ENCODE data around the gene SUSD3.
"Not testable (repeated sequence)": the region's sequence is repeated elsewhere in the genome, so short reads cannot be mapped to it uniquely, and the experiment has no call there.

SUSD3 gene

DNA sequence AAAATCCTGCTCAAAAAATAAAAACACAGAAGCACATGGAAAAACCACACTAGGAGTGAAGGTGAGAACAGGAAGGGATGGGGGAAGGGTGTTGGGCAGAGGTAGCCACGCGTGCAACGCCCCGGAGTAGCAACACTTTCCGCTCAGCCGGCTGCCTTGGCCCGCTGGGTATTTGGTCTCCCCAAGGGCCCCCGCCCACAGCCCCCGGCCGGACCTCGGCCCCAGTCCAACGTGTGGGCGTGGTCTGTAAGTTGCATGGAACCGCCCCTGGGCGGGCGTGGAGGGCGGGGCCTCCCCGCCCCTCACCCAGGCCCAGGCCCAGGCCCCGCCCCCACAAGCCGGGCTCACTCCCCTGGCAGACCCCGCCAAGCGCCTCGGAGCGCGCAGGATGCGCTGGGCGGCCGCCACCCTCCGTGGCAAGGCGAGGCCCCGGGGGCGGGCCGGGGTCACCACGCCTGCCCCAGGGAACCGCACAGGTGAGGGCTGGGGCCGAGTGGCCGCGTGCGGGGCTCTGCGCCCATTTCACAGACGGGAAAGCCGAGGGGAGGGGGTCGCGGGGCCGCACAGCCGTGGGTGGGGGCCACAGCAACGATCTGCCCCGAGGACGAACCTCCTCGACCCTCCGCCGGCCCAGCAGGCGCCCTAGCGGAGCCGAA, at the start of gene SUSD3:
Gene SUSD3, plus strand, starts transcription at position 347 of the 656 bp plus-strand sequence. Its CDS starts 42 bp downstream, at position 389.
- H3K9ac ChIP-seq (ENCODE audit: low read depth, low read length), result peak within 1 kb of the TSS; percentile 48; the same call in 1 of the 2 replicates
- H3K36me3 ChIP-seq (ENCODE audit: insufficient read depth, low read length), result no peaks in the 10 kb centered on the region
- no peaks in the 10 kb centered on the region for H3K9me3 ChIP-seq (ENCODE audit: control insufficient read depth, insufficient read depth, low read length)
- peaks cover 21% of the 10 kb centered on the region for H3K4me1 ChIP-seq (ENCODE audit: insufficient read depth, low read length)

DNA sequence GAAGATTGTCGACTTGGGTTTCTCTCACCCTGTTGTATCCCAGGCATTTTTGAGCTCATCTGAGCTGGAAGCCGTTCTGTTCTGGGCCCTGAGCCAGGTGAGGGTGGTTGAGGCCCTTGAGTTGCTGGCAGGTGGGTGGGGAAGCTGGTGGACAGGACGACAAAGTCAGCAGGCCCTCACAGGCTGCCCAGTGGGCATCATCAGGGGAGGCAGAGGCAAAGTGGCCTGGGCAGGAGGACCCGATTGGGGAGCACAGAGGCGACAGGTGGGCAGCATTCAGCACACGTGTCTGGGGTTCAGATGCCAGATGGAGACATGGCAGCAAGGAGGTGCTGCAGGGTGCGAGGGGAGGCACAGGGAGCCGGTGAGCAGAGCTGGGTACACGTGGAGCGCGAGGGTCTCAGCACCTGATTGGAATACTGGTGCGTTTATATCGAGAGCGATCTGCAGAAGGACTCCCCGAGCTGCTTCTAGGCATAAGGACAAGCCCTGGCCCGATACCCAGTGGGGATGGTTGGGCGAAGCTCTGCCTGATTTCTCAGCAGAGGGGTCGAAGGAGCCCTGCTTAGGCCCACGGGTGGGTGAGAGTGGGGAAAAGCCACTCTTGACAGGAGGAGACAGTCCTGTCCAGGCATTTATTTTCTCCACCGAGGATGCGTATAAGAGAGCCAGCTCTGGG, 49.0 kb upstream of the SUSD3 start:
- no peaks in the 10 kb centered on the region for H3K36me3 ChIP-seq (ENCODE audit: insufficient read depth, low read length)
- H3K4me1 ChIP-seq (ENCODE audit: insufficient read depth, low read length), result no peaks in the 10 kb centered on the region; the same call in 1 of the 2 replicates
- no peaks in the 10 kb centered on the region for H3K9me3 ChIP-seq (ENCODE audit: control insufficient read depth, insufficient read depth, low read length)
- no peak overlapping the region for H3K9ac ChIP-seq (ENCODE audit: low read depth, low read length)

DNA sequence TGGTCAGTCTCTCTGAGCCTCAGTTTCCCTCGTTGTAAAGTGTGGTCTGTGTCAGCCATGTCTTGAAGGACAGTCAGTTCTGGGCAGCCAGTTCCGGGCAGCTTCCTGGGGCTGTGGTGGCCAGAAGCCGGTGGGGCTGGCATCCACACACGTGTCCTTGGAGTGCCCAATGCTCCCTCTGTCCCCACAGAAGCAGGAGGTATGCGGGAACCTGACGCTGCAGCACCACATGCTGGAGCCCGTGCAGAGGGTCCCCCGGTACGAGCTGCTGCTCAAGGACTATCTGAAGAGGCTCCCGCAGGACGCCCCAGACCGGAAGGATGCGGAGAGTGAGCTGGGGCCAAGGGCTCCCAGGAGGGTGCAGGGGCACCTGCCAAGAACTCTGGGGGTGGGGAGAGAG, 48.4 kb upstream of the SUSD3 start:
- H3K9me3 ChIP-seq (ENCODE audit: control insufficient read depth, insufficient read depth, low read length), result no peaks in the 10 kb centered on the region
- H3K36me3 ChIP-seq (ENCODE audit: insufficient read depth, low read length), result no peaks in the 10 kb centered on the region

DNA sequence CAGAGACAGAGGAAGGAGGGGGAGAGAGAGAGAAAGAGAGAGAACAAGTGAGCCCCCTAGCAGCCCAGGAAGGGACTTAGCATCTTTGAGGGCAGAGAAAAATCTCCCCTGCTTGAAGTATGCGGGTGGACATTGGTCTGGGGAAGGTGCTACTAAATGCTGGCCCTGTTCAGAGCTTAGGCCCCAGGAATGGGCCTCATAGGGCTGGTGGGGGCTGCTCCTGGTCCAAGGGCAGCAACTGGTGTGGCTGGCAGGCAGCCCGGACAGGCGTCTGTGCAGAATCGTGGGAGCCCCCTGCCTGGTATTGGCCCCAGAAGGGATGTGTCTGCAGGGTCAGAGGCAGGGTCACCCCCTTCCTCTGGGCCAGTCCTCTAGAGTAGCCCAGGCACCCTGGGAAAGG, 47.8 kb upstream of the SUSD3 start:
- Histone ChIP-seq H3K36me3 (ENCODE audit: insufficient read depth, low read length) (no peaks in the 10 kb centered on the region), H3K9me3 (ENCODE audit: control insufficient read depth, insufficient read depth, low read length) (no peaks in the 10 kb centered on the region), H3K9ac (ENCODE audit: low read depth, low read length) (no peak overlapping the region), H3K4me1 (ENCODE audit: insufficient read depth, low read length) (no peaks in the 10 kb centered on the region; the same call in 1 of the 2 replicates)

More for the DNA sequence above, 48.4 kb upstream of the SUSD3 start:
- Histone ChIP-seq H3K4me1 (ENCODE audit: insufficient read depth, low read length) (no peaks in the 10 kb centered on the region; the same call in 1 of the 2 replicates), H3K9ac (ENCODE audit: low read depth, low read length) (no peak overlapping the region)

DNA sequence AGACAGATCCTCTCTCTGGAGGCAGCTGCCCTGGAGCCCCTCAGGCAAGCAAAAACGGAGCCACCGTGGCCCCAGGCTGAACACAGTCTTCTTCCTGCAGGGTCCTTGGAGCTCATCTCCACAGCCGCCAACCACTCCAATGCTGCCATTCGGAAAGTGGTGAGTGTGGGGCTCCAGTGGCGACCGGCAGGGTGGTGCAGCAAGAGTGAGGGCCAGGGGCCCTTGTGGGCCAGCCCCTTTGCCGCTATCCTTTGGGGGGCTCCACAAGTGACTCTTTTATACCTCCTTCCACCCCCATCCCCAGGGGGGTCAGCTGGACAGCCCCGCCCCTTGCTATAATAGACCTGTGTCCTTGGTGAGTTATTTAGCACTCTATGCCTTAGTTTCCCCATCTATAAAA, 47.4 kb upstream of the SUSD3 start:
- H3K9ac ChIP-seq (ENCODE audit: low read depth, low read length), result no peak overlapping the region
- no peaks in the 10 kb centered on the region; the same call in 1 of the 2 replicates for H3K4me1 ChIP-seq (ENCODE audit: insufficient read depth, low read length)
- H3K9me3 ChIP-seq (ENCODE audit: control insufficient read depth, insufficient read depth, low read length), result no peaks in the 10 kb centered on the region
- no peaks in the 10 kb centered on the region for H3K36me3 ChIP-seq (ENCODE audit: insufficient read depth, low read length)

DNA sequence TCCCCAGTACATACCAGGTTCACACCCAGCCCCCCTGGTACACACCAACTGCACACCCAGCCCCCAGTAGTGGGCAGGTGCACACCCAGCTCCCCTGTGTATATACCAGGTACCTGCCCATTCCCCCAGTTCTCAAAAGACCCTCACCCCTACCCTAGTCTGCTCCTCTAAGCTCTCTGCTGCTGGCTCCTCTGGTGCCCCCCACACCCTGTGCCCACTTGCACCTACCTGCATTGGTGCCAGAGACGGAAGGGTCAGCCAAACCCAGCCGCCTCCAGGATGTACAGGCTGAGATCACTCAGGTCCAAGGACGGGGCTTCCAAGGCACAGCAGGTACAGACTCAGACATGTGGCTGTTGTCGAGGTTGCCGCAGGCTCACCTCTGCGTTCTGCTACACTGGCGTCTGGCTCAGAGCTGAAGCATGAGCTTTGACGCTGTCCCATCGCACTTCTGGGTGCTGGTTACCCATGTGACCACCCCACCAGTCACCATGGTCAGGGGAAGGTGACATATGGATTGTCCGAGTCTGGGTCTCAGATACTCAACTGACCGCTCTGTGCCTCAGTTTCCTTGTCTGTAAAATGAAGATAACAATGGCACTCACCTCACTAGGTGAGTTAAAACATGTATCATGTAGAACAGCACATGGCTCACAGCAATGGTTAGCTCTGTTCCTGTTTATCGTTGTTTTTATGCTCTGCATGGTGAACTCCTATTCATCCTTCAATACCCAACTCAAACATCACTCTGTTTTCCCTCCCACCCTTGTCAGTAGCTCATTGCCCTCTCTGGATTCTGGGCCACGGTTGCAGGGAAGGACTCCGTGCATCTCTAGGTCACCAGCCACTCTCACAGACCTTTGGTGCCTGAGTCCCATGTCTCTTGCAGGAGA, 45.3 kb upstream of the SUSD3 start:
- H3K36me3 ChIP-seq (ENCODE audit: insufficient read depth, low read length), result no peaks in the 10 kb centered on the region
- no peak overlapping the region for H3K9ac ChIP-seq (ENCODE audit: low read depth, low read length)
- no peaks in the 10 kb centered on the region; the same call in 1 of the 2 replicates for H3K4me1 ChIP-seq (ENCODE audit: insufficient read depth, low read length)
- H3K9me3 ChIP-seq (ENCODE audit: control insufficient read depth, insufficient read depth, low read length), result no peaks in the 10 kb centered on the region

DNA sequence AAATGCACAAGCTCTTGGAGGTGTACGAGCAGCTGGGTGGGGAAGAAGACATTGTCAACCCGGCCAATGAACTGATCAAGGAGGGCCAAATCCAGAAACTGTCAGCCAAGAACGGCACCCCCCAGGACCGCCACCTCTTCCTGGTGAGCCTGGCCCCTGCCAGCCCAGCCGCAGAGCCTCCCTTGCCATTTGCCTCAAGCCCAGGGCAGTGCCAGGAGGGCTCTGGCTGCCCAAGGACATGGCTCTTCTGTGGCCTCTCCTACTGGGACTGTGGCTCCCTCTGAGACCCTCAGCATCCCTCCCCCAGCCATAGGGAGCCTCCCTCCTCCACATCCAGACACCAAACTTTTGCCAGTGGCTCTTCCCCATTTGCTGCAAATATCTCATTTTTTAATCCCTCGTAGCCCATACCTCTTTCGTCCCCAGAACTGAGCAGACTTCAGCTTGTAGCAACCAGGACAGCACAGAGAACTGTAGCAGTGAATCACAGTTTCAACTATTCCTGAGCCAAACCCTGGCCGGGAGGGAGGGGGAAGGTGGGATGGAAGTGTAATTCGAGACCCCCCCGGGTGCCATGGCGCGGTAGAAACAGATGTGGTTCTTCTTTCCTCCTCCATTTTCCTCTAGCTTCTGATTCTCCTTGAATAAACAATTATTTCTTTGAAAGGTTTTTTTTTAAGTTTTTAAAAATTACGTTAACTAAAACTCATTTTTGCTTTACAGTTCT, 44.5 kb upstream of the SUSD3 start:
- Histone ChIP-seq H3K9me3 (ENCODE audit: control insufficient read depth, insufficient read depth, low read length) (no peaks in the 10 kb centered on the region), H3K9ac (ENCODE audit: low read depth, low read length) (no peak overlapping the region), H3K36me3 (ENCODE audit: insufficient read depth, low read length) (no peaks in the 10 kb centered on the region), H3K4me1 (ENCODE audit: insufficient read depth, low read length) (no peaks in the 10 kb centered on the region; the same call in 1 of the 2 replicates)

DNA sequence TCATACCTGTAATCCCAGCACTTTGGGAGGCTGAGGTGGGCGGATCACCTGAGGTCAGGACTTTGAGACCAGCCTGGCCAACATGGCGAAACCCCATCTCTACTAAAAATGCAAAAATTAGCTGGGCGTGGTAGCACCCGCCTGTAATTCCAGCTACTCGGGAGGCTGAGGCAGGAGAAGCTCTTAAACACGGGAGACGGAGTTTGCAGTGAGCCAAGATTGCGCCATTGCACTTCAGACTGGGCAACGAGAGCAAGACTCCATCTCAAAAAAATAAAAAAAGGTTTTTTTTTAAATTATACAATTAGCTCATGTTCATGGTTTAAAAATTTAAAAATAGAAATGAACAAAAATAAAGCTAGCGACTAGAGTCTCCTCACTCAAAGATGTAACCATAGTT, 43.3 kb upstream of the SUSD3 start:
- not testable (repeated sequence) for H3K4me1 ChIP-seq (ENCODE audit: insufficient read depth, low read length); H3K9me3 ChIP-seq (ENCODE audit: control insufficient read depth, insufficient read depth, low read length); H3K9ac ChIP-seq (ENCODE audit: low read depth, low read length); H3K36me3 ChIP-seq (ENCODE audit: insufficient read depth, low read length)

DNA sequence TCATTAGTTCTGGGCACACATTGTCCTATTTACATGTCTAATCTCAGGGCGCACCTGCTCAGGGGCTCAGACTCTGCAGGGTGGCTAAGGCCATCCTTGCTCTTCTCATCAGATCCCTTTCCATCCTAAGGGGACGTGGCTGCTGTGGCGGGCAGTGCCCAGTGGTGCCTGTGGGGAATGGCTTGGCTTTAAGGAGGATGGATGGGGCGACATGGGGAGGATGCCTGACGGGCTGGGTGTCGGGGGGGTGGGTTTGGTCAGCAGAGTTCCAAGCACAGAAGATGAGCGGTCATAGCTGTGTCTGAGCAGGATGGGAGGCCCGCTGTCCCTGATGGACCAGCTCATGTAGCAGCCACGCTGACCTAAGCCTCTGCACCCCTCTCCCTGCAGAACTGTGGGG, 40.9 kb upstream of the SUSD3 start:
- no peaks in the 10 kb centered on the region for H3K9me3 ChIP-seq (ENCODE audit: control insufficient read depth, insufficient read depth, low read length)
- H3K4me1 ChIP-seq (ENCODE audit: insufficient read depth, low read length), result no peaks in the 10 kb centered on the region; the same call in 1 of the 2 replicates
- H3K9ac ChIP-seq (ENCODE audit: low read depth, low read length), result no peak overlapping the region
- no peaks in the 10 kb centered on the region for H3K36me3 ChIP-seq (ENCODE audit: insufficient read depth, low read length)

DNA sequence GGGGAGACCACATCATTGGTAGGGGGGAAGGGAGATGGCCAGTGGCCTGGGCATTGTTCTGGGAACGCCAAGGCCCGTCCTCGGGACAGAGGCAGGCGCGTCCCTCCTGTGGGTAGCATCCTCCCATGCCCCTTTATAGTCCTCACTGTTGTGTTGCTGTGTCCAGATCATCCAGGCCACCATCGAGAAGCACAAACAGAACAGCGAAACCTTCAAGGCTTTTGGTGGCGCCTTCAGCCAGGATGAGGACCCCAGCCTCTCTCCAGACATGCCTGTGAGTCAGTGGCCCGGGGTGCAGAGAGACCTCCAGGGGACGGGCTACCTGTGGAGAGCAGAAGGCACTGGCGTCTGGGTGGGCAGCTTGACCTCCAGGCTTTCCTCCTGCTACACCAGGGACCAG, 38.4 kb upstream of the SUSD3 start:
- Histone ChIP-seq H3K9me3 (ENCODE audit: control insufficient read depth, insufficient read depth, low read length) (no peaks in the 10 kb centered on the region), H3K9ac (ENCODE audit: low read depth, low read length) (no peak overlapping the region), H3K4me1 (ENCODE audit: insufficient read depth, low read length) (no peaks in the 10 kb centered on the region), H3K36me3 (ENCODE audit: insufficient read depth, low read length) (no peaks in the 10 kb centered on the region)

DNA sequence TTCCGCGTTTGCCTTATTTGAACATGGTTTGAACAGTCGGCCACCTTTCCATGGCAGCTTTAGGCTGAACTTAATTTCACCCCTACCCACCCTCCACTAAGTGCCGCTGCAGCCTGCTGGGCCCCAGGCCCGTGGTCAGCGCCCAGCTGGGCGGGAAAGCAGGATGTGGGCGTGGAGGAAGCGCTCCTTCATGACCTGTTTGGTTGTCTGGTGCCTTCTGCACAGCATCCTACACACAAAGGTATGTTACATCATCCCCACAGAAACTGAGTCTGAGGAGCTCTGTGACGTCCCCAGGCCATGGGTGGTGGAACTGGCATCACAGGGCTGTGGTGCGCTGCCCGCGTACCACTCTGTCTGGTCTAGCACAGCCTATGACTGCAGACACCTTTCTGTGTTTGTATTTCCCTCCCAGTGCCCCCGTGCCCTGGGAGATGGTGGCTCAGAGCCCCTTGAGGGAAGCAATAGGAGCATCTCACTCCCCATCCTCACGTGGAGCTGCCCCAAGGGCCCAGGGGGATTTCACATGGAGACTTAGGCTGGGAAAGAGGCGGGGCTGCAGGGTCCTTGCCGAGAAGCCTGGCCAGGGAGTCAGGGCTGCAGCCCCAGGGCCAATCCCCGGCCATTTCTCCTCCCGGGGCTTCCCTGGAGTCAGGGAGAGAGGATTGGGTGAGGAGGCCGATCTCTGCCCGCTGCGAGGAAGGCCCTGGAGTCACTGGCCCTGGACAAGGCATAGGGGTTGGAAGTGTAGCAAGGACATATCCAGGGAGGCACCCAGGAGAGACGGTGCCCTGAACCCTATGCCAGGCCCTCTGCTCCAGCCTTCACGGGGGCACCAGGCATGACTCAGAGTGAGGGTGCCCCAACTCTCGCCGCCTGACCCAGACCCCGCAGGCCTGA, 37.5 kb upstream of the SUSD3 start:
- Histone ChIP-seq H3K36me3 (ENCODE audit: insufficient read depth, low read length) (no peaks in the 10 kb centered on the region), H3K9ac (ENCODE audit: low read depth, low read length) (no peak overlapping the region), H3K4me1 (ENCODE audit: insufficient read depth, low read length) (no peaks in the 10 kb centered on the region), H3K9me3 (ENCODE audit: control insufficient read depth, insufficient read depth, low read length) (no peaks in the 10 kb centered on the region)

DNA sequence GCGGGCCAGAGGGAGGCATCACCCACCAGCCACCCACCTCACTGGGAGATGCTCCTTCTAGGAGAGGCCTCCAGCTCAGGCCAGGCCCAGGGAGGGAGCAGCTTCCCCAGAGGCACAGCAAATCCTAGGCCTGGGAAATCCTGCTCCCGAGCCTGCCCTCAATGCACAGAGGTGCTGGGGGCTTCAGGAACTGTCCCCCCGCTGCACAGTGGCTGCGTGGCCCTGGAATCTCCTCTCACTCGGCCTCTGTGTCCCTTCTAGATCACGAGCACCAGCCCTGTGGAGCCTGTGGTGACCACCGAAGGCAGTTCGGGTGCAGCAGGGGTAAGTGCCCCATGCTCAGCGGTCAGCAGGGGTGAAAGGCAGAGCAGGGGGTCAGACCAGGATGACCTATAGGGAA, 36.4 kb upstream of the SUSD3 start:
- no peaks in the 10 kb centered on the region for H3K9me3 ChIP-seq (ENCODE audit: control insufficient read depth, insufficient read depth, low read length)
- H3K36me3 ChIP-seq (ENCODE audit: insufficient read depth, low read length), result no peaks in the 10 kb centered on the region
- H3K4me1 ChIP-seq (ENCODE audit: insufficient read depth, low read length), result no peaks in the 10 kb centered on the region
- H3K9ac ChIP-seq (ENCODE audit: low read depth, low read length), result no peak overlapping the region

DNA sequence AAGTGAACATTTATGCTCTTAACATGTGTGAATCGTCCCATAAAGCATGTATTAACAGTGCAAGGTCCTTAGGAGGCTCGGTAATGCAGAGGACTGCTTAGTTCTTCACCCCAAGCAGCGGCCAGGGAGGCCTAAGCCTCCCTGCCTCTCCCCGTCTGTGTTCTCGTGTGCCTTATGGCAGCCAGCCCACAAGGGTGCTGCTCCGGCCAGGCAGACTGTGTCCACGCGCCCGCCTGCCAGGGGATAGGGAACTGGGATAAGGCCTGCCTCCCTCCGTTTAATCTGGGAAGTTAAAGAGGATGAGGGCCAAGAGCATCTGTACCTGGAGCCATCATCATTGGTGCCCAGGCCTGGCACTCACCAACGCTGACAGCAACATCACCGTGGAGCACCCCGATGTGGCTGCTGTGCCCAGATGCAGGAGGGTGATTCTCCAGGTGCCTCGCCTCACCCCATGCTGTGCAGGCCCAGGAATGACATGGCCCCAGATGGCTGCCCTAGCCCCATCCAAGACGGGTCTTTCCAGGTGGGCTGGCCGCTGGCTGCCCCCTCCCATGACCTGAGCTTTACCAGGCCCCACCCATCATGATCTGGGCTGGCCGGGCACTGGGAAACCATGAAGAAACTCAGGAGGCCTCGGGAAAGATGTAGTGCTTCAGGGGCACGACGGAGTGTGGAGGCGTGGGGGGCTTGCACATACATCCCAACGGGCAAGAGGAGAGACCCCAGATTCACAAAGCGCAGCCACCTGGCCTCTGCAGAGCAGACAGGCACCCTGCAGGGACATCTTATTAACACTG, 35.6 kb upstream of the SUSD3 start:
- no peaks in the 10 kb centered on the region for H3K4me1 ChIP-seq (ENCODE audit: insufficient read depth, low read length)
- H3K36me3 ChIP-seq (ENCODE audit: insufficient read depth, low read length), result no peaks in the 10 kb centered on the region
- H3K9ac ChIP-seq (ENCODE audit: low read depth, low read length), result no peak overlapping the region
- no peaks in the 10 kb centered on the region for H3K9me3 ChIP-seq (ENCODE audit: control insufficient read depth, insufficient read depth, low read length)
